NK-92 (cell line): ENCODE measurements around the gene SVOPL.
"Not testable (repeated sequence)": the region's sequence is repeated elsewhere in the genome, so short reads cannot be mapped to it uniquely, and the experiment has no call there.

Source experiments
- DNase-seq: peaks from one replicate; lab custom pipeline; 2025; ENCODE audit not compliant: unreplicated experiment; lab: John Stamatoyannopoulos, UW

Gene SVOPL, protein sequence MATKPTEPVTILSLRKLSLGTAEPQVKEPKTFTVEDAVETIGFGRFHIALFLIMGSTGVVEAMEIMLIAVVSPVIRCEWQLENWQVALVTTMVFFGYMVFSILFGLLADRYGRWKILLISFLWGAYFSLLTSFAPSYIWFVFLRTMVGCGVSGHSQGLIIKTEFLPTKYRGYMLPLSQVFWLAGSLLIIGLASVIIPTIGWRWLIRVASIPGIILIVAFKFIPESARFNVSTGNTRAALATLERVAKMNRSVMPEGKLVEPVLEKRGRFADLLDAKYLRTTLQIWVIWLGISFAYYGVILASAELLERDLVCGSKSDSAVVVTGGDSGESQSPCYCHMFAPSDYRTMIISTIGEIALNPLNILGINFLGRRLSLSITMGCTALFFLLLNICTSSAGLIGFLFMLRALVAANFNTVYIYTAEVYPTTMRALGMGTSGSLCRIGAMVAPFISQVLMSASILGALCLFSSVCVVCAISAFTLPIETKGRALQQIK

GRCh38 chr7:138700857-138701536 lies at the start of gene SVOPL:
SVOPL (minus strand) TSS chr7:138701362; CDS start chr7:138679045, 22,317 bp downstream.
- DNase-seq, result no peak

DNA sequence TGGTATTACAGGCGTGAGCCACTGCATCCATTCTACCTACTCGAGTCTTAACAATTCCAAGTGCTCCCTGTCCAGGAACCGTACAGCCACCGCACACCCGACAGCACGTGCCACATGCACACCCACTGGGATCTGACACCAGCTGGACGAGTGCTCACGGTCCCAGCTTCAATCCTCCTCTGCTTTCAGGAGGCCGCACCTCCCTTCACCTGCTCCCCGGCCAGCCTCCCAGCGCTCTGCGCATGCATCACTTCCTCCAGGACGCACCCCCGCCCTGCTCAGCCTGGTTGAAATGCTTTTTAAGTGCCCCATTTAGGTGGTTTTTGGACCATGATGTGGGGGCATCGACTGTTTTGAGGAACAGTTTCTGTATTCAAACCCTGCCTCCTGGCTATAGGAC lies 49.3 kb upstream of the SVOPL start:
- DNase-seq, result no peak

DNA sequence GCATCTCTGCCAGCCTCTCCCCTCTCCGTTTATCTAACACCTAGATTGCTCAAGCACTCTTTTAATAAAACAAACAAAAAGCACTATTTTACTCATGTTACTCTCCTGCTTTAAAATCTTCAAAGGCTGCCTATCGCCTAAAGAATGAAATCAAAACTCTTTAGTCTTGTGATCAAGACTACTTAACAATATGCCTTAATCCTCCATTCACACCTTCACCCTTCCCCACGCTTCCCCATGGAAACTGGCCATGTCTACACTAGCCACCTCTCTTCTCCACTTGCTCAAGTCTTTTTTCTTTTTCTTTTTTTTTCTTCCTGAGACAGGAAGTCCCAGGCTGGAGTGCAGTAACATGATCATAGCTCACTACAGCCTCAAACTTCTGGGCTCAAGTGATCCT lies 48.8 kb upstream of the SVOPL start:
- no peak for DNase-seq

DNA sequence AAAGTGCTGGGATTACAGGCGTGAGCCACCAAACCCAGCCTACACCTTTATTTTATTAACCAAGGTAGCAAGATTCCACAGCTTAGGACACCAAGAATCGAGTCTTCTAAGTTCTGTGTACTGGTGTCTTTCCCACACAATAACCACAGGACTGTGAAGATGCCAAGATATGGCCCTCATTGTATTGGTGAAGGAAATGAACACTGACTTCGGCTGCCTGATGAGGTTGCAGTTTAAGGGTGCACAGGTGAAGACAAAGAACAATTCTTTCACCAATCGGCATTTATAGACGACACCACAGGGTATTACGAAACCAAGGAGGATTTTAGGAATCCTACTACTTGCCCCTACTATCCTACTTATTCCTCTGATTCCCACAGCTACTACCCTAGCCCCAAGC lies 47.5 kb upstream of the SVOPL start:
- DNase-seq, result no peak

GRCh38 chr7:138746073-138746472 lies 44.9 kb upstream of the SVOPL start:
- no peak for DNase-seq

GRCh38 chr7:138745189-138745588 lies 44.0 kb upstream of the SVOPL start:
- DNase-seq, result no peak

DNA sequence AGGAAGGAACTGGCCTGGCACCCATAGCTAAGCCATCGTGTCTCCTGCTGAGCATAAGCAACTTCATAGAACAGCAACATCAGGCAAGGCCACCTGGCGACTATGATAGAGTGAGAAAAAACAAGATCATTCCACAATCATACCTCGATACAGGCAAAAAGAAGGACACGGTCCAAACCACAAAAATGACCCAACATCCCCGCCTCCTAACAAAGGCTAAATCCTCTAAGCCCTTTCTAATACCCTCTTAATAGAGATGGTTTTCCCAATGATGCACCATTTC lies 40.2 kb upstream of the SVOPL start:
- DNase-seq, result no peak

DNA sequence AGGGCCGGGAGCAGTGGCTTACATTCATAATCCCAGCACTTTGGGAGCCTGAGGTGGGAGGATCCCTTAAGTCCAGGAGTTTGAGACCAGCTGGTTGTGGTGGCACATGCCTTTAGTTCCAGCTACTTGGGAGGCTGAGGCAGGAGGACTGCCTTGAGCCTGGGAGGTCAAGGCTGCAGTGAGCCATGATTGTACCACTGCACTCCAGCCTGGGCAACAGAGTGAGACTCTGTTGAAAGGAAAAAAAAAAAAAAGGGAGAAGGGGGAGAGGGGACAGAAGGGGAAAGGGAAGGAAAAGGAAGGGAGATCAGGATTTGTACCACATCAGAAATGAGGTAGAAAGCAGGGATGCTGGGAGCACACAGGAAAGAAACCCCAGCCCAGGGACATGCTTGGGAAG lies 38.7 kb upstream of the SVOPL start:
- no peak for DNase-seq

DNA sequence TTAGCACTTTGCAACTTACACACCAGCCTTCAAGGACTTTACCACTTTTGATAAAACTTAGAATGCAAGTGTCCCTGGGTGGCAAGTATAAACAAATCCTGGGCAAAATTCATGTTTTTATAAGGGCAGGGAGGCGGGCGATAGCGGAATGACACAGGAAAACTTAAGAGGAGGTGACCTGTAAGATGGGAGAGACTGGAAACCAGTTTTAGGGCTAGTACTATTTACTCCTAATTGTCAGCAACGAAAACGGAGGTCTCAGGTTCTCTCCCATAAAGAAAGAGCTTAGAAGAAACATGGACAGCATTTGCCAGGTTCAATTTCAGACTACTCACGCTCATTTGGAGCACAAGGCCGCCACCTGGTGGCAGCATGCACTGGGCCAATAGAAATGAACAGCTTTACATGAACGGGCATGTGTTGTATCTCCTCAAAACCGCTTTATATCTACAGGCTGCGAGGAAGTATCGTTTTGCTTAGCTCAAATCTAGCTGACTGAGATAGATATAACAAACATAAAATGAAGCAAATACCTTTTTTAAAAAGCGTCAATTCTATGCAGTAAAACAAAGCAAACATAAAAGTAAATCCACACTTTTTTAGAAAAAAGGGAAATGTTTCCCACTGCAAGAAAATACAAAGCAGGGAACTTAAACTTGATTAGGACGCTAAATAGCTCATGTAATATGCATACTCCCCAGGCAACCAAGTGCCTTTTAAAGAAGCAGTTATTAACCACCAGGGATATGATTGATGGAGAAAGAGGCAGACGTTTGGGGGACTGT lies 37.6 kb upstream of the SVOPL start:
- peak; percentile 38 for DNase-seq

- DNase-seq, result no peak
Observed at GRCh38 chr7:138738114-138738513, 37.0 kb upstream of the SVOPL start.

DNA sequence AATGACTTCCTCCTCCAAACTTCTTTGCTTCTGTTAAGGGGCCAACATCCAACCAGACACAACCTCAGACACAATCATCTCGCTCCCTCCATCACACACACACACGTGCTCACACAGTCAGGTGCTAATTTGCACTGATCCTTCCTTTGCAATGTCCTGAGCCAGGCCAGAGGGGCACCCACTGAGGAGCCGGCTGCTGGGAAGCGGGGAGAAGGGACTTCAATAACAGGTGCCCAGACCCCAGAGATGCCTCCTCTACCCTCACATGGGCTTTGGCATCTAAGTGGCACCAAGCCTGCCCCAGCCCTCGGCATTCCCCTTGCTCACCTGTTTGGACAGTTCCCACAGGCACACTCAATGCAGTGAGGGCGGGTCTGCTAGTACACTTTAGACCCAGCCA lies 34.2 kb upstream of the SVOPL start:
- no peak for DNase-seq

DNA sequence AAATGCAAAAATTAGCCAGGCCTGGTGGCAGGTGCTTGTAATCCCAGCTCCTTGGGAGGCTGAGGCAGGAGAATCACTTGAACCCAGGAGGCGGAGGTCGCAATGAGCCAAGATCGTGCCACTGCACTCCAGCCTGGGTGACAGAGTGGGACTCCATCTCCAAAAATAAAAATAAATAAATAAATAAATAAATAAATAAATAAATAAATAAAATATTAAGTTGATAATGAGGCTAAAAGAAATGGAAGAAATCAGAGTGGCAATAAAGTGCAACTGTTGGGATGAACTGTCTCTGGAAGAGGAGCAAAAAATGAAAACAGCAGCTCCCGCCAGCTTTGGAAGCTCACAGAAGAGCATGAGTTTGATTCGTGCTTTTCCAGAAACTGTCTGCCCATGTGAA lies 30.6 kb upstream of the SVOPL start:
- DNase-seq, result not testable (repeated sequence)

- no peak for DNase-seq
Observed at GRCh38 chr7:138729444-138729843, 28.3 kb upstream of the SVOPL start.

- no peak for DNase-seq
Observed at GRCh38 chr7:138727336-138728099, 26.4 kb upstream of the SVOPL start.

GRCh38 chr7:138726288-138726687 lies 25.1 kb upstream of the SVOPL start:
- no peak for DNase-seq

DNA sequence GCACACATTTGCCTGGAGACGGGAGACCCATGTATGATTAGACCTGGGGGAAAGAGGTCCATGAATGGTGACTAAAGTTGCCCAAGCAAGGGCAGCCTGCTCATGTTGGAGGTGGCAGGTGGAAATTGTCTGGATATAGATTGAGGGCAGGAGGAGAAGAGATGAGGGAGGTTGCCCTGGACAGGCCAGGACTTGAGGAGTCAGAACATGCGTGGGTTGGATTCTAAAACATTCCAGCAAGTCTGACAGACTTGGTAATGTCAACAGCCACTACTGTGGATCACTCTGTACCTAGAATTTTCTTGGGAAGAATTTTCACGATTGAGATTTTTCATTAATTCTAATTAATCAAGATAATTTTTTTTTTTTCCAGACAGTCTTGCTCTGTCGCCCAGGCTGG lies 19.1 kb upstream of the SVOPL start:
- no peak for DNase-seq

- DNase-seq, result no peak
Observed at GRCh38 chr7:138716889-138717288, 15.7 kb upstream of the SVOPL start.

DNA sequence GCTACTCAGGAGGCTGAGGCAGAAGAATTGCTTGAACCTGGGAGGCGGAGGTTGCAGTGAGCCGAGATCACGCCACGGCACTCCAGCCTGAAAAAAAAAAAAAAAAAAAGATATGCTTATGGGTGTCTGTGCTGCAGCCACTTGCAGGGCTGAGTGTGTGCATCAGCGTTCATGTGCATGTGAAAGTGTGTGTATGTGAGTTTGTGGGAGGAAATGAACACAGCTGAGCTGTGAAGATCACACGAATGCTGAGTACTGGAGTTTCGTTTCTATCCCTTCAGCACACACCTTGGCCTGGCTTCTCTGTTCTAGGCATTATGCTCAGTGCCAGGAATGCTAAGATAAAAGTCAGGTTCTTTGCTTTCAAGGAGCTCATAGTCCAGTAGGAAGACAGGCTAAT lies 12.0 kb upstream of the SVOPL start:
- no peak for DNase-seq

DNA sequence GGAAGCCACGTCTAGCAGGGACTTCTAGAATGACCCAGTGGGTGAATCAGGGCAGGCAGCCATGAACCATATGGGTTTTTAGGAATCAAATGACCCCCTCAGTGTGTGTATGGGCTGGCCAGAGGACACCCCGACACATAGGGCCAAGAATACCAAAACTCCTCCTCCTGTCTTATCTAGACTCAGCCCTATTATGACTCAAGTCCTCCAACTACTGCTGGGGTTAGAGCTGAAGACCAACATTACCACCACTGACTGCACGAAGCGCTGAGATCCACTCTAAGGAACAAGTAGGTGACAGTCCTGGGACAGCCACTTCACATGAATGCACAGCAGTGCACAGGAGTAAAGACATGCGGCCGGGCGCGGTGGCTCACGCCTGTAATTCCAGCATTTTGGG lies 11.5 kb upstream of the SVOPL start:
- DNase-seq, result no peak

- no peak for DNase-seq
Observed at GRCh38 chr7:138710536-138711385, 9.6 kb upstream of the SVOPL start.
